Tibial nerve (tissue), 4 donors: Measurements from ENCODE around the gene TM9SF2. TPM values are rescaled to one million over a fixed set of nuclear protein-coding genes. Genes with fewer than 3 reads are reported as not detected.
A peak's percentile ranks its signal among the peaks of the same experiment; 100 is the strongest.
"Not testable (repeated sequence)": the region's sequence is repeated elsewhere in the genome, so short reads cannot be mapped to it uniquely, and the experiment has no call there.

ENCODE experiments used
- DNase-seq, 2 donors: peaks; one replicate each; pipeline ENCODE4 v3.0.0-alpha.2; 2019; ENCODE audit warnings: low spot score in 2 of 2
- H3K27ac ChIP-seq, 4 donors: fragments of 200-600 bp; sonication (generic) in 3 of 4; one replicate each; pipeline ENCODE4 v1.5.1; 2017 to 2019; ENCODE audit warnings: mild to moderate bottlenecking in 1 of 4
- H3K27me3 ChIP-seq, 2 donors: fragments of 200-600 bp; sonication (generic) in 1 of 2; one replicate each; pipeline versions ENCODE4 v1.5.1 to v1.6.0; 2017 to 2019
- H3K36me3 ChIP-seq, 3 donors: fragments of 200-600 bp; sonication (generic); one replicate each; pipeline ENCODE4 v1.5.1; 2018 to 2019
- H3K4me1 ChIP-seq, 4 donors: fragments of 200-600 bp; sonication (generic) in 3 of 4; one replicate each; pipeline ENCODE4 v1.5.1; 2017 to 2019
- H3K4me3 ChIP-seq, 4 donors: fragments of 200-600 bp; sonication (generic) in 3 of 4; one replicate each; pipeline ENCODE4 v1.5.1; 2017 to 2019; ENCODE audit warnings: mild to moderate bottlenecking in 1 of 4, moderate library complexity in 1 of 4
- H3K9me3 ChIP-seq, 4 donors: fragments of 200-600 bp; sonication (generic) in 3 of 4; one replicate each; pipeline ENCODE4 v1.5.1; 2017 to 2019
- CTCF ChIP-seq, 5 experiments: fragments of 200-600 bp in 3 of 5; fragments of 450-650 bp in 2 of 5; sonication (generic) in 3 of 5; IDR thresholded peaks; one replicate each; pipeline ENCODE4 v1.5.1; 2016 to 2019; ENCODE audit warnings: antibody characterized with exemption in 5 of 5, mild to moderate bottlenecking in 3 of 5, moderate library complexity in 2 of 5
- EP300 ChIP-seq, 2 donors: sonication (generic); formaldehyde crosslinking; IDR thresholded peaks; one replicate each; pipeline ENCODE4 v1.6.1; 2017; ENCODE audit warnings: antibody characterized with exemption in 2 of 2, mild to moderate bottlenecking in 1 of 2
- POLR2A ChIP-seq, 2 donors: fragments of 450-650 bp; IDR thresholded peaks; one replicate each; pipeline ENCODE4 v1.6.1; 2017; ENCODE audit warnings: antibody characterized with exemption in 2 of 2, mild to moderate bottlenecking in 2 of 2, moderate library complexity in 2 of 2
- WGBS, 2 donors: methylation state at CpG; one replicate each; pipeline ENCODE4 v1.1.5; 2018; 5-methylcytosine and 5-hydroxymethylcytosine counted together
- total RNA-seq, 4 donors: library from RNA; depleted of rRNA; stranded (reverse); fragments of >200 nt; gene quantifications; one replicate each; pipeline ENCODE4 v1.1.0, GENCODE V29; 2016

TM9SF2 gene, protein sequence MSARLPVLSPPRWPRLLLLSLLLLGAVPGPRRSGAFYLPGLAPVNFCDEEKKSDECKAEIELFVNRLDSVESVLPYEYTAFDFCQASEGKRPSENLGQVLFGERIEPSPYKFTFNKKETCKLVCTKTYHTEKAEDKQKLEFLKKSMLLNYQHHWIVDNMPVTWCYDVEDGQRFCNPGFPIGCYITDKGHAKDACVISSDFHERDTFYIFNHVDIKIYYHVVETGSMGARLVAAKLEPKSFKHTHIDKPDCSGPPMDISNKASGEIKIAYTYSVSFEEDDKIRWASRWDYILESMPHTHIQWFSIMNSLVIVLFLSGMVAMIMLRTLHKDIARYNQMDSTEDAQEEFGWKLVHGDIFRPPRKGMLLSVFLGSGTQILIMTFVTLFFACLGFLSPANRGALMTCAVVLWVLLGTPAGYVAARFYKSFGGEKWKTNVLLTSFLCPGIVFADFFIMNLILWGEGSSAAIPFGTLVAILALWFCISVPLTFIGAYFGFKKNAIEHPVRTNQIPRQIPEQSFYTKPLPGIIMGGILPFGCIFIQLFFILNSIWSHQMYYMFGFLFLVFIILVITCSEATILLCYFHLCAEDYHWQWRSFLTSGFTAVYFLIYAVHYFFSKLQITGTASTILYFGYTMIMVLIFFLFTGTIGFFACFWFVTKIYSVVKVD
- 100 to 1,000 TPM in 1 of 4 donors, 10 to 100 TPM in 3; 67.8 to 110 (median 82.7) TPM for total RNA-seq

GRCh38 chr13:99501184-99501847, at the start of gene TM9SF2:
TM9SF2 (plus strand) TSS chr13:99501472; CDS start chr13:99501607, 135 bp downstream.
- peaks cover 0 to 73% (median 27%) of the 10 kb centered on the region in 4 donors for H3K4me1 ChIP-seq
- H3K27me3 ChIP-seq, result no peaks in the 10 kb centered on the region
- peak within 1 kb of the TSS; percentile 85 to 97 (median 88) for H3K4me3 ChIP-seq
- no peaks in the 10 kb centered on the region for H3K36me3 ChIP-seq
- DNase-seq, result peak; percentile 93 to 95
- no peaks in the 10 kb centered on the region for H3K9me3 ChIP-seq
- peak; percentile 91 for TF ChIP-seq EP300 (IDR thresholded peaks at IDR 0.05)
- peak; percentile 63 to 88 for TF ChIP-seq POLR2A (IDR thresholded peaks at IDR 0.05)
- TF ChIP-seq CTCF (IDR thresholded peaks at IDR 0.05), result peak in 2 of 5 experiments; percentile 37 to 47
- H3K27ac ChIP-seq, result peak within 1 kb of the TSS; percentile 47 to 91 (median 82)
- 0 to 1% methylated on average over 39 to 54 of the region's 55 CpGs for WGBS, 2 donors

DNA sequence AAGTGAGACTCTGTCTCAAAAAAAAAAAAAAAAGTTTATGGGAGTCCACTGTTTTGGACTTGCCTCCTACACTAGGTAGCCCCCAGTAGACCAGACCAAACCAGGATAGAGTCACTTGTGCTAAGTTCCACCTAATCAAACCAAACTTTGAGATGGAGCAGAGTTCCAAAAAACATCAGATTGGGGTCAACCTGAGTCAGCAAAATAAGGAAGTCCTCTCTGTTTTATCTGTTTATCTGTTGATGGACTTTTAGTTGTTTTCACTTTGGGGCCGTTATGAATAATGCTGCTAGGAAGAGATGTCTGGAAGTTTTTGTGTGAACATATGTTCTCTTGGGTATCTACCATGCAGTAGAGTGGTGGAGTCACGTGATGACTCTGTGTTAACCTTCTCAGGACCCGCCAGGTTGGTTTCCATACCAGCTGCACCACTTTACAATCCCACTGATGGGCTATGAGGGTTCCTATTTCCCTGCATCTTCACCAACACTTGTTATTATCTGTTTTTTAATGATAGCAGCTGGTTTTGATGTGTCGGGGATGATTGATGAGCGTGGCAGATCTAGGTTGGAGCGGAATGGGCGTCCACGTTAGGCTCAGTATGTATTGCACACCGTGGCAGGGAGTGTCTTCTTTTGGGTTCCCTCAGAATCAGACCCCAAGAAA, 46.6 kb upstream of the TM9SF2 start:
- 84% methylated on average over 9 of the region's 9 CpGs for WGBS, 2 donors
- Histone ChIP-seq H3K4me3 (no peak overlapping the region), H3K36me3 (no peaks in the 10 kb centered on the region), H3K4me1 (no peaks in the 10 kb centered on the region), H3K27me3 (peaks cover 0 to 4% of the 10 kb centered on the region in 2 donors), H3K27ac (no peak overlapping the region), H3K9me3 (peaks cover 0 to 4% (median 1%) of the 10 kb centered on the region in 4 donors)
- TF ChIP-seq CTCF (IDR thresholded peaks at IDR 0.05) (no peak), POLR2A (IDR thresholded peaks at IDR 0.05) (no peak), EP300 (IDR thresholded peaks at IDR 0.05) (no peak)
- no peak for DNase-seq

- H3K9me3 ChIP-seq, result peaks cover 0 to 4% (median 1%) of the 10 kb centered on the region in 4 donors
- TF ChIP-seq CTCF (IDR thresholded peaks at IDR 0.05) (no peak), EP300 (IDR thresholded peaks at IDR 0.05) (no peak), POLR2A (IDR thresholded peaks at IDR 0.05) (no peak)
- no peaks in the 10 kb centered on the region for H3K36me3 ChIP-seq
- H3K4me3 ChIP-seq, result no peak overlapping the region
- H3K27me3 ChIP-seq, result no peaks in the 10 kb centered on the region
- WGBS, 2 donors, result 82 to 87% methylated on average over 10 of the region's 10 CpGs
- H3K4me1 ChIP-seq, result no peaks in the 10 kb centered on the region
- DNase-seq, result no peak
- no peak overlapping the region for H3K27ac ChIP-seq
Observed at GRCh38 chr13:99459099-99459850, 42.0 kb upstream of the TM9SF2 start.

GRCh38 chr13:99460802-99461201, 40.5 kb upstream of the TM9SF2 start:
- H3K4me1 ChIP-seq, H3K4me3 ChIP-seq, H3K9me3 ChIP-seq, H3K27ac ChIP-seq, H3K27me3 ChIP-seq, H3K36me3 ChIP-seq, DNase-seq: not testable (repeated sequence)
- WGBS, 2 donors, result 71 to 74% methylated on average over 4 of the region's 4 CpGs
